ENCODE data around the gene TC2N.
"Not testable (repeated sequence)": the region's sequence is repeated elsewhere in the genome, so short reads cannot be mapped to it uniquely, and the experiment has no call there.

TC2N gene

GRCh38 chr14:91866511-91867295 is 633 bp downstream of the TC2N start:
- DNase-seq = no peak

- DNase-seq = no peak
Observed at GRCh38 chr14:91866061-91866460, 1.3 kb downstream of the TC2N start.

- no peak for DNase-seq
Observed at GRCh38 chr14:91862417-91862816, 4.9 kb downstream of the TC2N start.

GRCh38 chr14:91861091-91861490 is 6.2 kb downstream of the TC2N start:
- no peak for DNase-seq

- DNase-seq = no peak
Observed at GRCh38 chr14:91860238-91860637, 7.1 kb downstream of the TC2N start.

GRCh38 chr14:91858536-91859275 is 8.6 kb downstream of the TC2N start:
- DNase-seq = no peak

- DNase-seq = no peak
Observed at GRCh38 chr14:91857614-91858013, 9.7 kb downstream of the TC2N start.

- no peak for DNase-seq
Observed at GRCh38 chr14:91854327-91854934, 12.9 kb downstream of the TC2N start.

GRCh38 chr14:91851563-91851962 is 15.8 kb downstream of the TC2N start:
- no peak for DNase-seq

- DNase-seq = no peak
Observed at GRCh38 chr14:91848504-91849001, 18.8 kb downstream of the TC2N start.

GRCh38 chr14:91847693-91848092 is 19.6 kb downstream of the TC2N start:
- no peak for DNase-seq

- no peak for DNase-seq
Observed at GRCh38 chr14:91845652-91846051, 21.7 kb downstream of the TC2N start.

GRCh38 chr14:91845056-91845455 is 22.3 kb downstream of the TC2N start:
- DNase-seq = not testable (repeated sequence)

GRCh38 chr14:91844029-91844428 is 23.3 kb downstream of the TC2N start:
- no peak for DNase-seq

- no peak for DNase-seq
Observed at GRCh38 chr14:91843437-91843836, 23.9 kb downstream of the TC2N start.

GRCh38 chr14:91841065-91841464 is 26.3 kb downstream of the TC2N start:
- no peak for DNase-seq

- DNase-seq = no peak
Observed at GRCh38 chr14:91839749-91840148, 27.6 kb downstream of the TC2N start.

GRCh38 chr14:91837076-91837475 is 30.3 kb downstream of the TC2N start:
- no peak for DNase-seq

GRCh38 chr14:91835920-91836843 is 31.2 kb downstream of the TC2N start:
- DNase-seq = no peak

- no peak for DNase-seq
Observed at GRCh38 chr14:91835197-91835919, 32.0 kb downstream of the TC2N start.

GRCh38 chr14:91834571-91834970 is 32.8 kb downstream of the TC2N start:
- no peak for DNase-seq

GRCh38 chr14:91831337-91831736 is 36.0 kb downstream of the TC2N start:
- DNase-seq = no peak

All from cortex of kidney (tissue), 1 donor.